Adrenal gland (tissue), 5 donors: Measurements from ENCODE around the gene IGSF3.
"Not testable (repeated sequence)": the region's sequence is repeated elsewhere in the genome, so short reads cannot be mapped to it uniquely, and the experiment has no call there.

Experiments used
- POLR2A ChIP-seq, 2 donors: fragments of 450-650 bp; IDR thresholded peaks; one replicate each; pipeline ENCODE4 v1.6.1; 2017; ENCODE audit warnings: antibody characterized with exemption in 2 of 2, mild to moderate bottlenecking in 2 of 2, moderate library complexity in 1 of 2
- TF ChIP-seq, protein P1 (sequence below), 6 experiments: fragments of 450-650 bp in 4 of 6; fragments of 200-600 bp in 2 of 6; sonication (generic) in 1 of 6; IDR thresholded peaks; 1 replicate in 5 of 6; 2 replicates in 1 of 6; pipeline versions ENCODE4 v1.5.1 to v1.8.0; 2016 to 2021; ENCODE audit warnings: antibody characterized with exemption in 6 of 6, mild to moderate bottlenecking in 2 of 6, moderate library complexity in 1 of 6
- donor health status: DM: no; HTN: no; CAD: no.

DNA sequence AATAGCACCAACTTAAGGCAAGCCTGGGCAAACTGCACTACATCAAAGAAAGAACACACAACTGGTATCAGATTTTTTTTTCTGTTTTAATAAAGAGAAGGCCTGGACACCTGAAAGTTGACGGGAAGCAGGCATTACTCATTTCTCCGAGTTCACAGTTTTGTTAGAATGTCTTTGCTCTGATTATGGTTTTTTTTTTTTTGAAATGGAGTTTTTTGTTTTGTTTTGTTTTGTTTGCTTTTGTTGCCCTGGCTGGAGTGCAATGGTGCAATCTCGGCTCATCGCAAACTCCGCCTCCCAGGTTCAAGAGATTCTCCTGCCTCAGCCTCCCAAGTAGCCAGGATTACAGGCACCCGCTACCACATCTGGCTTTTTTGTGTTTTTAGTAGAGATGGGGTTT is 9.7 kb downstream of the IGSF3 start:
- TF ChIP-seq, protein P1, sequence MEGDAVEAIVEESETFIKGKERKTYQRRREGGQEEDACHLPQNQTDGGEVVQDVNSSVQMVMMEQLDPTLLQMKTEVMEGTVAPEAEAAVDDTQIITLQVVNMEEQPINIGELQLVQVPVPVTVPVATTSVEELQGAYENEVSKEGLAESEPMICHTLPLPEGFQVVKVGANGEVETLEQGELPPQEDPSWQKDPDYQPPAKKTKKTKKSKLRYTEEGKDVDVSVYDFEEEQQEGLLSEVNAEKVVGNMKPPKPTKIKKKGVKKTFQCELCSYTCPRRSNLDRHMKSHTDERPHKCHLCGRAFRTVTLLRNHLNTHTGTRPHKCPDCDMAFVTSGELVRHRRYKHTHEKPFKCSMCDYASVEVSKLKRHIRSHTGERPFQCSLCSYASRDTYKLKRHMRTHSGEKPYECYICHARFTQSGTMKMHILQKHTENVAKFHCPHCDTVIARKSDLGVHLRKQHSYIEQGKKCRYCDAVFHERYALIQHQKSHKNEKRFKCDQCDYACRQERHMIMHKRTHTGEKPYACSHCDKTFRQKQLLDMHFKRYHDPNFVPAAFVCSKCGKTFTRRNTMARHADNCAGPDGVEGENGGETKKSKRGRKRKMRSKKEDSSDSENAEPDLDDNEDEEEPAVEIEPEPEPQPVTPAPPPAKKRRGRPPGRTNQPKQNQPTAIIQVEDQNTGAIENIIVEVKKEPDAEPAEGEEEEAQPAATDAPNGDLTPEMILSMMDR (IDR thresholded peaks at IDR 0.05): not testable (repeated sequence)
- TF ChIP-seq POLR2A (IDR thresholded peaks at IDR 0.05): not testable (repeated sequence)
